Stimulated activated CD4-positive, alpha-beta T cell treated with anti-CD3 and anti-CD28 coated beads, Interleukin-2, amount 100 ng/mL, for 24 hours (primary cell): Measurements from ENCODE around the gene PRKCH.
A peak's percentile ranks its signal among the peaks of the same experiment; 100 is the strongest.

Source experiments
- DNase-seq, 2 donors: peaks; one replicate each; pipeline ENCODE4 v3.0.0-alpha.2; 2020

Gene PRKCH

DNA sequence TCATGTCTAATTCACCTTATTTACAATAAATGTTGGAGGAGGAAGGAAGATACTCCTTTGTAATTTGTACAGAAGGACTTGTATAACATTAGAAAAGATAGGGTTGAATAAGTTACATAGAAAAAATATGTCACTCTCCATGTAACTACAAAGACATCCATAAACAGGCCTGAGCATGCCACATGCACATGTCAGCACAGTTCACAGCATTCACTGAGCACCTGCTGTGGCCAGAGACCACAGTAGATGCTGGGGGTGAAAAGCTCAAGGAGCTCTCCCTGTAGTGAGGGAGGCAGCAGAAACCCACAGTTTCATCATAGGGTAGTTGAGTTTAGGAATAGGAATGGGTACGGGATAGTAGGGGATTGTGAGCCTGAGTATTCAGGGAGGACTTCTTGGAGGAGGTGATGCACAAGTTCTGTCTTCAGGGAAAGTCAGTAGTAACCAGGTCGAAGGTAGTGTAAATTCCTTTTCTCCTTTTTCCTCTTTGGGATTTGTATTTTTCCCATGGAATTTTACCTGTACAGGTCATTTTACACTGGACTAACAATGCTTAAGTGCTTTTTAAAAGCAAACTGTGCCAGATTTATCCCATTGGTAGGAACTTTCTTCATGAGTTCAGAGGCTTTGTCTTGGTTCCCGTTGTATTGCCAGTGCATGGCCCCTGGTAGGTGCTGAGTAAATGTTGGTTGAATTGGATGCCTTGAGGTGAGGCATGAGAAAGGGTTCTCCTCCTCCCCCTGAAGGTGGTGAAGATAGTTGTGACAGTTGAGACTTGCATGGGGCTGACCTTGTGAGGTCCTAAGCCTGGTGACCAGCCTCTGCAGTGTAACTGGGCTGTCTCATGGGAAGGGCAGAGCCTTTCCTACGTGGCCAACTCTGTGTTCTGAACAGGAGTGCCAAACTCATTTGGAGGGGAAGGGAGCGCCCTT, 20.2 kb downstream of the PRKCH start:
- DNase-seq = no peak

DNA sequence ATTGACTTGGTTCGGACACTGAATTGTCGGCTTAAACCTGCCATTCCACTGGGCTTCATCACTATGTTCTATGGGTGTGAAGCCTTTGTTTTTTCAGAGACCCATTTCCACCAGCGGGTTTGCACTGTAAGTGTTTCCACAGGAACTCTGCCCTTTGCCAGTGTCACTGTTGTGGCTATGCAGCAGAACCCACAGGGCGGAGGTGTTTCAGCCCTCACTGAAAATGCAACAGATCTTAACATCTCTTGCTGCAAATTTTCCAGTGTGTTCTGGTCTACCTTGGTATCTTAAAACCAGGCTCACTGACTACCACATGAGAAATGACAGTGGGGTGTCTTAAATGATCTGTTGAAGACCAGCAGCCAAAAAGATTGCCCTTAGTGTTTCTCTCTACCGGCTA, 21.1 kb downstream of the PRKCH start:
- peak; percentile 77 to 82 for DNase-seq

DNA sequence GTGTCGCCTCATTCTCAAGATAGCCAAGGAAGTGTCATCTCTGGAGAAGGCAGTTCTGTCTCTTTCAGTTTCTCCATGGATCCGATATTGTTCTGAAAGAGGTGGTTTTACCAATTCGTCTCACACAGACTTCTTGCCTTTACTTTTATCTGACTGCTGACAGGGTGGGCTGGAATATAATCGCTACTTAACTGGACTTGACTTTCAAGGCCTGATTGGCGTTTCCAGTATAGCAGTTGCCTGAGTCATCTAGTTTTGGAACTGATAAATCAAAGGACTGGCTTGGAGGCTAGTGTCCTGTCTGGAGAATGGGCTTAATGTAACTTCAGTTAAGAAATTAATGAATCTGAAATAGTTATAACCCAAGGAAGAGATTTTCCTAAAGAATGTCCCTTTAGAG, 21.6 kb downstream of the PRKCH start:
- no peak for DNase-seq

DNA sequence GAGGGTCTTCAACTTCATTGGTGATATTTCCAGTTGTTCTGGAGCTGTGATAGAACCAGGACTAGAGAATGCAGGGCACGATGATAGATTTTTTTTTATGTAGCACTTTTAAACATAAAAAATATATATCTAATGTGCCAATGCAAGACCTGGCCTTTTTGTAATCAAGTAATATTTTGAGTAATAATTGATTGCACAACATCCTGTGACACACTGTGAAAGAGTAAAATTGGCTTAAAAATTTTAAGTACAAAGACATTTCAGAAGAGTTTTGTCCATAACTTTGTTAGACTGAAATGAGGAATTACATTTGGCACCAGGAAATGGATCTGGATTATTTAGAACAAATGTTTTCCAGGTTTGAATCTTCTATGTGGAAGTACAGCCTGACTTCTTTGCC, 22.1 kb downstream of the PRKCH start:
- DNase-seq = no peak

DNA sequence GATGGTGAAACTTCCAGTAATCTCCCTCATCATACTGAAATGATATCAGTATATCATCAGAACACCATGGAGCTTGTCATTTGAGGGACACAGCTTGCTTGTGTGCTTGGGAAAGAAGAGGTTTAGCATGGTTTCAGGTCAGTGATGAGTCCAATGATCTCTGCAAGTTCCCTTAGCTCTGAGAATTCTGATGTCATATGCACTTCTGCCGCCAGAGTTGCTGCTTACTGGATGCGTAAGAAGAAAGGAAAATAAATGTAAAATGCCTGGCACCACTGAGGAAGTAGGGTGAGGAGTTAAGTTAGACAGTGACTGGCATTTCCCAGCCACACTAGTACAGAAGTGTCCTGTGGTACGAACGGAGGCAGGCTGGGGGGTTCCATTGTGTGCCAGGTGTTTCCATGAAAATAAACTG, 22.6 kb downstream of the PRKCH start:
- peak; percentile 39 to 46 for DNase-seq

DNA sequence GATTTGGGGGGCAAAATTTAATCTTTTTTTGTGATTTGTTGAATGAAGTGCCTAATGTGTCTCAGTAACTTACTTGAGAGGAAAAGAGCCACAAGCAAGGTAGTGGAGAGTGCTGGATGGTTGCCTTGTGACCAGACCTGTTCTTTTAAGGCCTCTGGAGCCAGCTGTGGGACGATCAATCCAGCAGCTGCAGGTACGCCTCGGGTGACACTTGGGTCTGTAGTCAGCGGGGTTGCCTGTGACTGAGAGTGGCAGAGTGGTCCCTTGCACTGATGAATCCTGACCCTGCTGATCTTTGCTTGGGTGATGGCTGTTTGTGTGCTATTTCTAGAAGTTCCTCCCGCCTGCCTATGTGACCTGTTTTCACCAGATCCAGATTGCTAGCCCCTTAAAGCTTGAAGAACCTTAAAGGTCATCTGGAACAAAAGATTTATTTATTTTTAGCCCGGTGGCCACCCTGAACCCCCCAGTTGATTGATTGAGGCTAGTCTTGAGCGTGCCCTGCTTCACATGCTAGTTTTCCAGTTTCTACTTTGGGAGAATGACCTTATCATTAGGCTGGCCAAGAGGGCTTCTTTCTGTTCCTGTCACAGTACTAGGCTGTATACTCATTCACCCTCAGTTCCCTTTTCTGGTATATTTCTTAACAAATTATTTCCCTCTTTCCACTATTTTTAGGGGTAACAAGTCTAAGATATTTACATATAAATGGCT, 23.2 kb downstream of the PRKCH start:
- no peak for DNase-seq

DNA sequence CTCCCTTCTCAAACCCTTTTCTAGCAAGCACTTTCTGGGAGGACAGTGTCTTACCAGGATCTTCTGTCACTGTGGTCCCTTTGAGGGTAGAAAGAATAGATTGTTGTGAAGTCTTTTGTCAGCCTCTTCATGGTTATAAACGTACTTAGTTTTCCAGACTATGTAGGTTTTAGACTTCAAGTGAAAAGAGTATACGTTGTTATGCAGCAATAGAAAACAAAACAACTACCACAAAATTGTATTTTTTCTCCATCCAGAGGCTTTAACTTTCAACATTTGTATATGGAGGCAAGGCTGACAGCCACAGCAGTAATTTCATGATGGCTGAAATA, 23.7 kb downstream of the PRKCH start:
- no peak for DNase-seq

DNA sequence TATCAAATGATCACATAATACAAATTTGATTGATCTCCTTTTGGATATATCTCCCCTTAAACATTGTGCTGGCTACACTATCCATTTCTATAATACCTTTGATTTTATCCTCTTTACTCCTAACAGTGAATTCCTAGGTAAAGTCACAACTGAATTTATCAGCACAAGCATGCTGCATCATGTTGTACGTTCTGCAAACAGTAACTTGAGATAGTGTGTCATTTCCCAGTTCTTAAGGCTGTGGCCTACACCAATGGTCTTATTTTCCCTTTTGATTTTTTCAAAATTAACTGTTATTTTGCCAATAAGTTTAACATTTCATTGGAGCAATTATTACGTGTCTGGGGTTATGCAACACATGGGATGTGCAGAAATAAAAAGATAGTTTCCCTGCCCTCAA, 24.8 kb downstream of the PRKCH start:
- DNase-seq = no peak

DNA sequence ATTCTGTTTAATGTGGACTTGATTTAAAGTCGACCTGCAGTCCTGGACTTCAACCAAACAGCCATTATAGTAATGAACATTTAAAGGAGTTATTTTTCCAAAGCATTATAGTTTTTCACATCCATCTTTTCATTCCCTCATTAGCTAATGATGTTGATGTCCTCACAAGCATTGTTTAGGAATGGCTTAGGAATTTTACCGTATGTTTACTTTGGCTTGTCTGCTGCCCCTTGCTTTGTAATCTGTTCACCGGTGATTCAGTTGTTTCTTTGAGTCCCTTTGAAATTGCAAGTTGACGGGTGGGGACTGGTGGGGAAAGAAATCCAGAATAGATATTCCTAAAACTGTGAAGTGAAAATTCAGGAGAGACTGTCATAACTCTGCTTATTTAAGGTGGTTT, 25.4 kb downstream of the PRKCH start:
- DNase-seq = no peak

DNA sequence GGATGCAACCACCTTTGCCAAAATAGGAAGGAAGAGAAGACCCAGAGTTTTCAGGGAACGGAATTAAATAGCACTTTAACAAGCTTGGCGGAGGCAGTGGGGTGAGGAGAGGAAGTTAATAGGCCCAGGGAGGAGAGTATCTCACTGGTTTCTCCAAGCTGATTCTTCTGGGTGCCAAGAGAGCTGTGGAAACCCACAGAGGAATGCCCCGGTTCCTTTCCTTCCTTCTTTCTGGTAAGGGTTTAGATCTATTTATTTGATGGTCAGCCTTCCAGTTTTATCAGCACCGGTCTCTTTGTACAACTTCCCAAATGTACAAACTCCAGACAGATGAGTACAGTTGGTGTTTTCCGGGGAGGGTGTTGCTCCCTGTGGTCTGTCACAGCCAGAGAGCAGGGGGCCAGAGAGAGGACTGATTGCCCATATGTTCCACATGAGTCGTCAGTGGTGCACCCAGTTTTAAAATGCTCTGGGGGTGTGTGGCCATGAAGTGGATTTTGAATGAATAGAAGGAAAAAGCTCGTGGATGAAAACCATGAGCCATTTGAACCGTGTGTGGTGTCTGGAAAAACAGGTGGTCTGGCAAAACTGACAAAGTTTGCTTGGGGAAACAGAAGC, 26.6 kb downstream of the PRKCH start:
- peak in 1 of 2 donors; percentile 40 for DNase-seq

DNA sequence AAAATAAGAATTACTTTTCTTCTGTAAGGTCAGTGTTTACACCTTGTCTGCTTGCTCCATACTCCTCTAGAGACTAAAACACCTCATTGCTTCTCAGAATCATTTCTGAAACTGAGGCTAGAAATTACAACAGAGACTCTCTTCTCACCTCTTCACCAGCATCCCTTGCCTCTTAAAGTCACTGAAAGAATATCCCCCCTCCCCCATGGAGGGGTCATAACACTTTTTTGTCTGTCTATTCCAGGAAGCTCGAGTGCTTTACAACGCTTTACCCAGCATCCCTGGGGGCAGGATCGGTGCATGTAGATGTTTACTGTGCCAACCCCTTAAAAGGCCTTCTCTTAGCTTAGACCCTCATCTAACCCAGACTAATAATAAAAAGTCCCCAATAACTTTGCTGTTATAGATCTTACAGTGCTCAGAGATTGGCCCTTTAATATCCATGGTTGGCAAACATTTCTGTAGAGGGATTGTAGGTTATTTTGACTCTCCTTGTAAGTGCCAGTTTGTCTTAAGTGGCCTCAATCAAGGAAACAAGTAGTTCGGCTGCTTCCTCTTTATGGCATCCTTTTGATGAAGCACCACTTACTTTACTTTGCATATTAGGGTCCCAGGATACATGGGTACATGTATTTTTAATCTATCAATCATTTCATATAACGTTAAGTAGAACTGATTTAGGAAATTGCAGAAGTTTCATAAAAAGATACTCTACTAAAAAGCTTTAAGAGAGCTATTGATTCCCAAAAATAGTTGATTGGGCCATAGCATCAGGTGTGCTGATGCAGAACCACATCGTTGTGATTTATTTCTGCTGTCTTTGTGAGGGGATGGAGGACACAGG, 29.3 kb downstream of the PRKCH start:
- peak in 1 of 2 donors; percentile 28 for DNase-seq

DNA sequence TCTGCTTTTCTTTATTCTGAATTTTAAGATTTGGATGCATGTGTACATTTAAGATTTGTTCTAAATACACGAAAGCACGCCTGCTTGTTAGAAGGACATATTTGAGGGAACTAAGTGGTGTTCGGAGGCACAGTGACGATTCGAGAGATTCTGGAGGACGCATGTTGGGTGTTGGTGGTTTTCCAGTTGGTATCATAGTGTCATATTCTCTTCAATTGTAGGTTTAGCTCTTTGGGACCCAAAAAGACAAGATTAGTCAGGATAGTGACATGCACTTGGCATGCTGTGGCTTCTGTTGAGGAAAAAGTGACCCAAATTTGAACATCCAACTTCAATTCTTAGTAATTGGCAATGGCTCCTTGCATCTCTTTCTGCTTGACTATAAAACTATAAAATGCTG, 30.1 kb downstream of the PRKCH start:
- no peak for DNase-seq

DNA sequence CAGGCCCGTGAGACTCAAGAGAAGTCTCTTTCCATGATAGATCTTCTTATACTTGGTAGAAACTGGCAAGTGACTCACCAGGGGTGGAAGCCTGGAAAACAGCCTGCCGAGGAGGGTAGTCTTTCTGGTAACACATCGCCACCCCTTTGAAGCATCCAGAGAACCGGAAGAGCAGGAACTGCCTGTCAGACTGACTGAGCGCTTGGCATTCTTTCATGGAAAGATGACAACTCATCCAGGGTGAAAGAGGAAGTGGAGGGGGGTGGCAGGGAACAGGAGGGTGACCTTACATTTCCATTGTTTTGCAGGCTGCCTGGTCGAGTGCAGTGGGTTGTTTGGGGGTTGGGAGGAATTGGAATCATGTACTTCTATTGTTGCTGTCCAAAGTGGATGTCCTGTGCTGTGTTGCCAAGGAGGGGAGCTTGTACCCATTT, 34.5 kb downstream of the PRKCH start:
- peak; percentile 61 to 66 for DNase-seq

DNA sequence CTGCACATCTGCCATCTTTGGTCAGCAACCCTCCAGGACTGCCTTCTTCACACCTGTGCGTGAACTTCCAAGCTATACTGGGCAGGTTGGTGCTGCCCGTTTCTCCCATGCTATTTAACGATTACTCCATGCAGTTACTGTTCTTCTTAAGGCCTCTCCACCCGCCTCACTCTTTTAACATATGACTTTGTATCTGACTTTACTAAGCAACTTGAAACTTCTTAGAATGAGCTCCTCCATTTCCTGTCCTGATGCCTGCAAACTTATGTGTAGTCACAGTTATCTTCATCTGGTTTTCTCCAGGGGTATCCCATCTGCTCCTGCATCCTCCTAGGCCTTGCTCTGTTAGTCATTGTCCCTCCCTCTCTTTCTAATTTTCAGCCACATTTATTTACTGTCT, 35.7 kb downstream of the PRKCH start:
- DNase-seq = no peak

DNA sequence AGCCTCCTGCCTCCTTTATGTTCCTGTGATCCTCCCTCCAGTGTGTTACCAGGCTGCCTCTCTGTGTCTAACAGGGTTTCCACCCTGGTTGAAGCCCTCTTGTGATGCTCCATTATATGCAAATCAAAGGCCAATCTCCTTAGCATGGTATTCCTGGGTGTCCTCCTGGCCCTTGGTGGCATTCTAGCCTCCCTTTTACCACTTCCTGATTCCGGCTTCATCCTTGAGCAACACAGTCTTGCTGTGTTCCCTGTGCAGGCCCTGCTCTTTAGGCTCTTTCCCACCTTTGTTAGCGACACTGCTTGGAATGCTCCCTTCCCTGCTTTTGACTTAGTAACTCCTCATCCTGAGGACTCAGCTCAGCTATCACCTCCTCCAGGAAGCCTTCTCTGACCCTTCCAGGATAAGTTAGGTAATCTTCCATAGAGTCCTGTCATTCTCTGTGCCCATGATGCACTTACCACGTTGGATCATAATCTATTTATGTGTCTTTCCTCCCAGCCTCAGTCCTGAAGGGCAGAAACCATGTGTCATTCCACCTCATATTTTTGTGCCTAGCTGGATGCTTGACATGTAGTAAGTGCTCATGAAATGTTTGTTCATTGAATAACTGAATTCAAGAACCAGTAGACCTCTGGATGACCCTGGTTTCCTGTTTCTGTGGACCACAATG, 37.3 kb downstream of the PRKCH start:
- no peak for DNase-seq

DNA sequence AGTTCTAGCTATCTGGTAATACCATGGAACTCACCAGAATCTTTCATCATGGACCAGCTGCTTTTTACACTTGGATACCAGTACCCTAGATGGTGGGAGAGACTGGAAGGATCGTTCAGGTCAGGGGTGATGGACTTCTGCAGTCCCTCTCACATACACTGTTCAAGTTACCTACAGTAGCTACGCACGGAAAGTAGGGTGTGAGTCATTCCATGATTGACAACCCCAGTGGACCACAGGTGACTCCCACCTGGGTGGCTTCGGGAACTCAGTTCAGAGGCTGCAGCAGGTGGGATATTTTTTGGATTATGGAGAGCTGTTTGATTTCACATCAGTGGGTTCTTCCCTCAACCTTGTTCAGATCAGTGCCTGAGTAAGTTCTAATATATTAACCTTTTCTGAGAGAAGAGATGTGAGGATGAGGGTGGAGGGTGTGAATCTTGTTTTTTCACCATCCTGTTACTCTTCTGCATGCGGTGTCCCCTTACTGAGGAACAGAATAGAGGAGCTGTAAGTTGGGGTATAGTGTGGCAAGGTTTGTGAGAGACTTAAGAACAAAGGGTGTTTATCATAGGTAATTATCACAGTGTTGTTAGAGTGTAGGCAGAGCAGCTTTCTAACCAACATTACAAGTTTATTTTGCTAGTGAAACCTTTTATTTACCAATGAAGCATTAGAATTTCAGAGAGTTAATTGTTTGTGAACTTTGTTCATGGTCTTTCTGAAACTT, 39.6 kb downstream of the PRKCH start:
- no peak for DNase-seq

DNA sequence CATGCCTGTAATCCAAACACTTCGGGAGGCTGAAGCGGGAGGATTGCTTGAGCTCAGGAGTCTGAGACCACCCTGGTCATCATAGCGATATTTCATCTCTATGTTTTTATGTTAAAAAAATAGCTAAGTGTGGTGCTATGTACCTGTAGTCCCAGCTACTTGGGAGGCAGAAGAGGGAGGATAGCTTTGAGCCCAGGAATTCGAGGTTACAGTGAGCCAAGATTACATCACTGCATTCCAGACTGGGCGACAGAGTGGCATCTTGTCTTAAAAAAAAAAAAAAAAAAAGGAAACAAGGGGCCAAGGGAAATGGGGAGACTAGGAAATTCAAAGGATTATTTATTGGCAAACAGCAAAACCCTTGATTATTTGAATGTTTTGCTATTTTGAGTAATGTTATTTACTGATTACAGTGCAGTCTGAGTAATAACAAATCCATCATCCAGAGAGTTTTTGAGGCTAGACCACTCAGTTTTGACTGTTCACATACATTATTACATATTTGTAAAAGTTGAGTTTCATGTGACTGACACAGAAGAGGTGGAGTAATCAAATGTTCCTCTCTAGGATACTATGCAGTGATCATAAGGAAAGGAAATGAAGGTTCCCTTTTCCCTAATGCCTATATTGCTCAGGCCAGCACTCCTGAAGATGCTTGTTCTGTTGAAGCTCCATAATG, 40.8 kb downstream of the PRKCH start:
- DNase-seq = no peak

DNA sequence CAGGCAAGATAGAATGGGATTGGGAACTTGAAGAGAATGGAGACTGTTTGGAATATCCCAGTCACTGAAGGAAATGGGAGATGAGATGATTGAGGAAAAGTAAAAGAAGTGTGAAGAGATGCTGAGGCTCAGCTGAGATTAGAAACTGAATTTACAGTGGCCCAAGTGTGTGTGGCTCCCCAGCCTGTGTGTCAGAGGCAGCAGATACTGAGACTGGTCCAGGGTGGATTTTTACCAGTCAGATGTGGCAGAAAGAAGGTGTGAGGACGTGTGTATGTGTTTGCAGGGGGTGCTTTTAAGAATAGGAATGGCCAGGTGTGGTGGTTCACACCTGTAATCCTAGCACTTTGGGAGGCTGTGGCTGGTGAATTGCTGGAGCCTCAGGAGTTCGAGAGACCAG, 42.9 kb downstream of the PRKCH start:
- DNase-seq = no peak

DNA sequence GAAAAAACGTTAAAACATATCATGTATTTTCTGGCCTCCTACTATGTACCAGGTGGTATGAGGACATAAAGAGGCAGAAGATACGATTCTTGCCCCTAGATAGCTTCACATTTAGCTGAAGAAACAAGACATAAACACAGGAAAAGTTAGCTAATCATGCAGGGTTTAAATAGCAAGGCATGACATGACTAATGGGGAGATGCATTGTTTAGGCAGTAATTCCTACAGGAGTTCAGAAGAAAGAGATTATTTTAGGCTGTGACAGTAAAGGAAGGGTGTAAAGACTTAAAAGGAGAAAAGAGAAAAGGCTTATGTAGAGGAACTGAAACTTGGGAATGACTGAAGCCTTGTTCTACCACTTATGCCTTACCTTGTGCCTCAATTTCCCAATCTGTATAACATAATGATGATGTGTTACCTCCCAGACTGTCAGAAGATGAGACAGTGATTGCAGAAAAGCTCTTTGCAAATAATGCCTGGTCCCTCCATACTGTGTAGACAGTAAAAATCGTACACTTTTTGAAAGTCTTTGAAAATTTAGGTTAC, 44.4 kb downstream of the PRKCH start:
- no peak for DNase-seq

DNA sequence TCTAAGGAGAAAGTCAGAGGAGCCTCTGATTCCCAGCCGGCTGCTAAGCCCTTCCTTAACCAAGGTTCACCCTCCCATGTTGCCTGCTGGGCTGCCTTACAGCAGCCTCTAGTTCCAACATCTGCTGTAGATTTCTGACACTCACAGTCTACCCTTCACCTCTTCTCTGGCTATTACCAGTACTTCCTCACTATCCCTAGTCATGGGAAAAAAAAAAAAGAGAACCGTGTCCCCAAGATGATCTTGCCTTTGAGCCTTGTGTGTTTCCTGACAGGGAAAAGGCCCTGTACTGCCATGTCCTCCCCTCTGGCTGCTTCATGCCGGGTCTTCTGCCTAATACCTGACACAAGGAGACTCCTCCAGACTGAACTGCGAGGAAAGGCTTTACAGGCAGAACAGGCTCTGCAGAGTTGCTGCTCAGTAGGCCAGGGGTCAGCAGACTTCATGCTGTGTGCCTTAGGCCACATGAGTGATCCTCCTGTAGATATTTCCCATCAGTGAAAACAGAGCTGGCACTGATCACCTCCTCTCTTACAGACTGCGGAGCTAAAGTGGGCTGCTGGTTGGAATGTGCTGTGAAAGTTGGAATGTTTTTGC, 46.8 kb downstream of the PRKCH start:
- DNase-seq = no peak
